MG63 (cell line): Measurements from ENCODE around the gene EBF3. TPM values are rescaled to one million over a fixed set of nuclear protein-coding genes. Genes with fewer than 3 reads are reported as not detected.

Source experiments
- DNase-seq: peaks from one replicate; pipeline ENCODE4 v3.0.0-alpha.2; 2020
- H3K27me3 ChIP-seq: fragments of 250-450 bp; sonication (Bioruptor Pico); 2 replicates; pipeline ENCODE4 v1.5.1; 2020; ENCODE audit warnings: mild to moderate bottlenecking, moderate library complexity
- H3K36me3 ChIP-seq: fragments of 250-450 bp; sonication (Bioruptor Pico); 2 replicates; pipeline ENCODE4 v1.5.1; 2020; ENCODE audit warnings: mild to moderate bottlenecking, moderate library complexity
- H3K4me3 ChIP-seq: fragments of 250-450 bp; sonication (Bioruptor Pico); 2 replicates; pipeline ENCODE4 v1.5.1; 2020; ENCODE audit warnings: mild to moderate bottlenecking, moderate library complexity
- H3K9me3 ChIP-seq: fragments of 250-450 bp; sonication (Bioruptor Pico); 2 replicates; pipeline ENCODE4 v1.5.1; 2020; ENCODE audit warnings: mild to moderate bottlenecking, moderate library complexity
- total RNA-seq: library from RNA; depleted of rRNA; stranded (reverse); fragments of >200 nt; shearing (Covaris generic); gene quantifications from 2 replicates; pipeline ENCODE4 v1.2.3, GENCODE V29; 2014; ENCODE audit warnings: low replicate concordance

Gene EBF3
- total RNA-seq, 1 experiment from 2014 or later = 3.1 TPM

DNA sequence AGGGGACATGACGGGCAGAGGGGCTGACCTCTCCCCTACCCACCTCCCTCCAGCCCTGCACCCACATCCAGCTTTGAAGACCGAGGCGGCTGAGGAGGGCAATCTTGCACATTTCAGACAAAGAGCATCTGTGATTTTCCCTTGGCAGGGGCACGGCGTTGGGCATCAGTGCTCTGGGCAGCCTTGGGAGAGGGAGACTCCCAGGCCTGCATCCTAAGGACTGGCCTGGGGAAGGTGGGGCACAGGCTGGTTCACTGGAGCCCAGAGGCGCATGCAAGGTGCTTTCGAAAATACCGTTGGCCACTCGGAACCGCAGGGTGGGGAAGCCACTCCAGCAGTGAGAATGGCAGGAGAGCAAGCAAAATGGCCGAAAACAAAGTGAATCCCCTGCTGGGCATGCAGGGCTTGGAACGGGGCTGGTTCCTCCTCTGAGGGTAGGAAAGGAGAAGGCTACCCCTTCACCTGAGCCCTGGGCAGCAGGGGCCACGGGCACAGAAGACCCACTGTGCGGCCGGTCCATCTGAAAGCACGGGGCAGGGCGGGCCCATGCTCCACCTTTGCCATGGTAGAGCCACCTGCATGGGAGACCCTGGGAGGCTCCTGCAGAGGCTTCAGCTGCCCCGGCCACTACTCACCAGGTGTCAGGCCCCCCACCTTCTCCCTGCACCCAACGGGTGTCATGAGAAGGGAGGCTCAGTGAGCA, 49.8 kb downstream of the EBF3 start:
- H3K36me3 ChIP-seq = no peaks in the 10 kb centered on the region
- no peak overlapping the region for H3K4me3 ChIP-seq
- no peak for DNase-seq
- no peaks in the 10 kb centered on the region for H3K9me3 ChIP-seq
- H3K27me3 ChIP-seq = no peaks in the 10 kb centered on the region

DNA sequence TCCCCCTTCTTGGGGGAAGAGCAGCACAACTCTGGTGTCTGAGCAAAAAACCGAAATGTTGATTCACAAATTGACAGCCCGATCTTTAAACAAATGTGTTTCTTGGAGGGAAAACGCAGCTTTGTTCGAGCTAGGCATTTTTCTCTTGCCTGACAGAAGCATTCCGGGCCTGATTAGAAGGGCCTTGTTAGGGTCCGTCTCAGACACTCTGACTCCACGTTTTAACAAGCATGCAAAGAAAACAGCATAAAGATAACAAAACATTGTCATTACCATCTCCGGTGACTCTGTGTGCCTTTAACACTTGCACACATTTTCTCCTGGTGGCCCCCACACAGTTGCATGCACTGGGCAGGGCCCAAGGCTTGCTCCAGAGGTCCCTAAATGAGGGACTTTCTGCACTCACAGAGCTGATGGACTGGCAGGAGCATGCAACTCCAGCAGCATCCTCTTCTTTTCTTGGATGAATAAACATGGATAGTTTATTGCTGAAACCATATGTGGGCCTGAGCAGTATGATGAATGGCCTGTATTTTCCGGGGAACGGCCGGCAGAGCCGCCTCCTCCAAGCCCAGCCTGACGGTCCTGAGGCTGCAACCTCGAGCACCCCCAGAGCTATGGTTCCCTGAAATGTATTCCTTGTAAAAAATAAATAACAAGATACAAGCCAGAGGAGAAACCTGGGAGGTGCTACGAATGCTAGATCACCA, 50.9 kb downstream of the EBF3 start:
- DNase-seq = no peak
- Histone ChIP-seq H3K4me3 (no peak overlapping the region), H3K36me3 (no peaks in the 10 kb centered on the region), H3K27me3 (no peaks in the 10 kb centered on the region), H3K9me3 (no peaks in the 10 kb centered on the region)

GRCh38 chr10:129912166-129912917, 51.7 kb downstream of the EBF3 start:
- Histone ChIP-seq H3K36me3 (no peaks in the 10 kb centered on the region), H3K27me3 (no peaks in the 10 kb centered on the region), H3K9me3 (no peaks in the 10 kb centered on the region), H3K4me3 (no peak overlapping the region)
- DNase-seq = no peak

DNA sequence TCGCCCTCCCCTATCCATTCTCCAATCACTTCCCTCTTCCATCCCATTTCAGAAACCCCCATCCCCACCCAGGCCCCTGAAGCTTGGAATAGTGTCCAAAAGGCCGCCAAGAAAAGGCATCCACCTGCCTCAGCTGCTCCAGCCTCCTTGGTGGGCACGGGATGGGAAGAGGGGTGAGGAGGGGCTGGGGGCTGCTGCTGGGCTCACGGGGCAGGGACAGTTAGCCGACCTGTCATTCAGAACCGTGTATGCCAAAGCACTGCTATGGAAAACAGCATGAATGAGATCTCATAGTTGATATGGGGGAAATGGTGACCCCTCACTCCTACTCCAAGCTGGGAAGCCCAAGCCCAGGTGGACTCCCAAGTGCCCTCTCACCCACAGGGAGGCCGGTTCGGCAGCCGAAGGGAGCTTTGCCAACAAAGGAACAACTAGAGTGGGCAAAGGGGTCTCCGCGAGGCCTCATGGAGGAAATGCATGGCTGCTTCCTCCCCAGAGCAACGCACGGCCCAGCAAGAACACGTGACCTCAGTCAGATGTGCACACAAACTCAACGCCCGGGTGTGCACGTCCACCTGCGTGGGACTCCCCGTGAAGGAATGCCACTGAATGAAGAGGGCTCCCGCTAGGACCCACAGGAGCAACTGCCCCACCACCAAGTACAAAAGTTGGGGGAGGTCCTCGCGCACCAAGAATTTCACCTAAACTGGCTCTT, 52.5 kb downstream of the EBF3 start:
- Histone ChIP-seq H3K4me3 (no peak overlapping the region), H3K27me3 (no peaks in the 10 kb centered on the region), H3K36me3 (no peaks in the 10 kb centered on the region), H3K9me3 (no peaks in the 10 kb centered on the region)
- DNase-seq = no peak

GRCh38 chr10:129910861-129911260, 53.2 kb downstream of the EBF3 start:
- H3K4me3 ChIP-seq = no peak overlapping the region
- no peaks in the 10 kb centered on the region for H3K9me3 ChIP-seq
- H3K36me3 ChIP-seq = no peaks in the 10 kb centered on the region
- no peak for DNase-seq
- H3K27me3 ChIP-seq = no peaks in the 10 kb centered on the region; the same call in 1 of the 2 replicates

DNA sequence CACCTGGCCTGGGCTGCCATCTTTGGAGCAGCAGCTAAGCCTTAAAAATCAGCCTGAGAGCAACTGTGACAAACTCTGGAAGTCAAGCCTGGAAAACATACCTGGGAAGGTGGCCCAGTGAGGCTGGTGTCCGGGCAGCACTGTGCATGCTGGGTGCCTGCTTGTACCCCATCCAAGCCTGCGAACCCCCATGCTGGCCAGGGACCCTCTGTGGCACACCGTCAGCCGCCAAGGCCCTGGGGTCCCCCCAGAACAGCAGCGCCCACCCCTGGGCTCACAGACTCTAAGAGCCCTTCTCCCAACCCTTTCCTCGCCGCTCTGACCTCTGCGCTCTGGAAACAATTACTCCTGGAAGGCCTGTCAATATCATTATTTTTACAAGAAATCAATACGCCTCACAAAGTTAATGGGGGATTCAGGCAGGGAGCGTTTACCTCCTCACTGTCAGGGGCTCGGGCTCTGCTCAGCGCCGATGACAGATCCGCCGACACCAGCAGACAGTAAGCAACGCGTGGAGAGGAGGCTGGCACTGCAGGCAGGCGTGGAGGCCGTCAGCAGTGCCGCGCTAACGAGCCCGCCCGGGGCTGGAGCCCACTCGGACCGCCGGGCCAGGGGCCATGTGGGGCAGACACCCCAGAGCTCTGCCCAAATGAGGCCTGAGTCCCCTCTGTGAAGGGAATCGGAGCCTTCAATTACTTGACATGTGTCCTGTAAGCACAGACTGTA, 54.4 kb downstream of the EBF3 start:
- no peak overlapping the region for H3K4me3 ChIP-seq
- no peak for DNase-seq
- no peaks in the 10 kb centered on the region for H3K36me3 ChIP-seq

GRCh38 chr10:129909080-129909479, 55.0 kb downstream of the EBF3 start:
- Histone ChIP-seq H3K36me3 (no peaks in the 10 kb centered on the region; the same call in 1 of the 2 replicates), H3K4me3 (no peak overlapping the region), H3K9me3 (no peaks in the 10 kb centered on the region), H3K27me3 (no peaks in the 10 kb centered on the region; the same call in 1 of the 2 replicates)
- DNase-seq = no peak

More for the DNA sequence above, 54.4 kb downstream of the EBF3 start:
- H3K9me3 ChIP-seq = no peaks in the 10 kb centered on the region
- no peaks in the 10 kb centered on the region; the same call in 1 of the 2 replicates for H3K27me3 ChIP-seq

DNA sequence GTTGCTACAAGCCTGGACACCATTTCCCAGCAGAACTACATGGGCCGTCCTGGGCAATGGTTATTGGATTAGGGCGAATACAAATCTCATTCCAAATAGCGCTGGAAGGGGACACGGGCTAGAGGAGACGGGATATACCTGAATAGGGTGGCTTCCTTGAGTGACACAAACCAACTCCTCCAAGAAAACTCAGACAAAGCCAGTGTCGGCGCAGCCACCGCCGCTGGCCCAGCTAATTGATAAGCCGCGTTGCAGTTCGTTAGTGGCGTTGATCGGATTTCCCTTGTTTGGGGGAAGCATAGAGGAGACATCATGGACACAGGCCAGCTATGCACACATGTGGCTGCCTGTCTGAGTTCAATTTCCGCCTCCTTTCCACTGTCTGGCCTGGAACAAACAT, 55.7 kb downstream of the EBF3 start:
- H3K4me3 ChIP-seq = no peak overlapping the region
- DNase-seq = no peak
- H3K27me3 ChIP-seq = no peaks in the 10 kb centered on the region; the same call in 1 of the 2 replicates
- H3K36me3 ChIP-seq = no peaks in the 10 kb centered on the region; the same call in 1 of the 2 replicates
- no peaks in the 10 kb centered on the region for H3K9me3 ChIP-seq

- no peaks in the 10 kb centered on the region; the same call in 1 of the 2 replicates for H3K36me3 ChIP-seq
- H3K9me3 ChIP-seq = no peaks in the 10 kb centered on the region
- no peaks in the 10 kb centered on the region; the same call in 1 of the 2 replicates for H3K27me3 ChIP-seq
- no peak for DNase-seq
- H3K4me3 ChIP-seq = no peak overlapping the region
Observed at GRCh38 chr10:129905553-129905952, 58.5 kb downstream of the EBF3 start.

- Histone ChIP-seq H3K4me3 (no peak overlapping the region), H3K27me3 (no peaks in the 10 kb centered on the region; the same call in 1 of the 2 replicates), H3K9me3 (no peaks in the 10 kb centered on the region), H3K36me3 (no peaks in the 10 kb centered on the region; the same call in 1 of the 2 replicates)
- DNase-seq = no peak
Observed at GRCh38 chr10:129904323-129904722, 59.8 kb downstream of the EBF3 start.

- H3K27me3 ChIP-seq = no peaks in the 10 kb centered on the region; the same call in 1 of the 2 replicates
- no peaks in the 10 kb centered on the region for H3K9me3 ChIP-seq
- DNase-seq = no peak
- no peak overlapping the region for H3K4me3 ChIP-seq
- no peaks in the 10 kb centered on the region; the same call in 1 of the 2 replicates for H3K36me3 ChIP-seq
Observed at GRCh38 chr10:129901389-129902006, 62.6 kb downstream of the EBF3 start.

DNA sequence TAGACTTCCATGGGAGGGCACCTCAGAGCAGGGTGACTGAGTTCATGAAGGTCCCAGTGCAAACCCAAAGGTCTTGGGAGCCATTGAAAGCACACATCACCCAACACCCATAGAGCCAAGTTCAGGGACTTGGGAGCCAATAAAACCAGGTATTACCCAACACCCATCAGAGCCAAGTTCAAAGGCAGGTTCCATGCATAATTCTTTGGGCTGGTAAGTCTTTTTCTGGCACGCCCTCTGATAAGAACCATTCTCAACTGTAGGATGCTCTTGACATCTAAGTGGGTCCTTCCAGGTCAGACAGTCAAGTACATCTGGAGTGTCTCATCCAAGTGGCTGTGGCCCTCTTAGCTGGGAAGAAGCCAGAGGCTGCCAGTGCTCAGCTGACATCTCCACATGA, 63.2 kb downstream of the EBF3 start:
- Histone ChIP-seq H3K27me3 (no peaks in the 10 kb centered on the region; the same call in 1 of the 2 replicates), H3K4me3 (no peak overlapping the region), H3K9me3 (no peaks in the 10 kb centered on the region), H3K36me3 (no peaks in the 10 kb centered on the region; the same call in 1 of the 2 replicates)
- DNase-seq = peak; percentile 21

DNA sequence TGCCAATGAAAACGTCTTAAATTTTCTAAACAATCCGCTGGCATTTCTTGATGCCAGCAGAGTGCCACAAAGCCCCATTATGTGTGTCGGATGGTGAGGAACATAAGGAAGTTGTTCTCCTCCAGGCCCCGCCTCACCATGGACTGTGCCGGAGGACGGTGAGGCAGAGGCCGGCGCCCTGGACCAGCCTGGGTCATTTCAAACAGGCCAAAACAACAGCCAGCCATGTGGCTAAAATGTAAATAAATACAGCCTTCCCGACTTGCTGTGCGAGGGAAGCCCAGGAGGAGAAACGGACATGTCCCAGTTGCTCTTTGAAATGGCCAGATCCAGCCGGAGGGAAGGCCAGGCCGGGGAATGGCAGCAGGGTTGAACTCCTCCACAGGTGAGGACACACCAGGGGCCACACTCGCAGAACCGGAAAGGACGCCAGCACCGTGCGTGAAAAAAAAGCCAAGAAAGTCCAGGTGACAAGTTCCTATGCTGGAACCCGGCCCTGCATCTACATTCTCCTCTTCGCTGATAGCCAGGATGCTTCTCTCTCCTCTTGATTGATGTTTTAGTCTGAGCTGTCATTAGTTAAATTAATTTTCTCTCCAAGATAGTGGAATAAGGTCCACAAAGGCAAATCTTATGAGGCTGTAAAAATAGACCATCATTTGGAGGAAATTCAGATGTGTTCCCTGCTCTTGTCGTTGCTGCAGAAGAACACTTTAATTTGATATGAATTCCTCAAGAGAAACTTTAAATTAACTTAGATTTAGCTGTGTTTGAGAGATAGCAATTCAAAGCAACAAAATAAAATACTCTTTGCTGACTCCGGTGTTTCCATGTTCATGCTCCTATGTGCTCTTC, 64.6 kb downstream of the EBF3 start:
- no peak for DNase-seq

DNA sequence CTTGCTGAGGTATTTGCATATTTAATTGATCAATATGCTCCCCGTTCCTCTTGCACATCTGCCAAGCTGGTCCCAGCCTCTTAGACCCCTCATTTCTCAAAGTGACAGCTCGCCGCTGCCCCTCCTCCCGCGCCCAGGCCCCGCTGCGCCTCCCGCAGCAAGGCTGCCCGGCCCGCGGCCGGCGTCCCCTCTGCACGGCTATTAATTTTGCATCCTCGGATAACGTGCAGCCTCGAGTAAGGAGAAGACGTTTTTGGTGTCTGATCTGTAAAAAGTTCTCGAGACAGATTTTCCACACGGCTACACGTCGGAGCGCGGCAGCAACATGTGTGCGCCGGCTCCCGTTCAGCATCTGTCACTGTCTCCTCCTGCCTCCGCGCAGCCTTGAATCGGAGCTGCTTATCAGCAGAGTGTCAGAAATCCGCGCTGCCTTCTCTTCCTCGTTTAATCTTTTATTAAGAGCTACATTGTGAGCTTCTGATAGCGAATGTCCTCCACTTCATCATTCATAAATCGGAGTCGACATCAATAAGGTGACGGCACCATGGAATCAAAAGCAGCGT, 65.3 kb downstream of the EBF3 start:
- no peak for DNase-seq
- no peaks in the 10 kb centered on the region for H3K9me3 ChIP-seq

More for the DNA sequence above, 64.6 kb downstream of the EBF3 start:
- H3K36me3 ChIP-seq = no peaks in the 10 kb centered on the region; the same call in 1 of the 2 replicates
- H3K9me3 ChIP-seq = no peaks in the 10 kb centered on the region
- no peak overlapping the region for H3K4me3 ChIP-seq
- H3K27me3 ChIP-seq = no peaks in the 10 kb centered on the region

More for the DNA sequence above, 65.3 kb downstream of the EBF3 start:
- Histone ChIP-seq H3K27me3 (no peaks in the 10 kb centered on the region), H3K36me3 (no peaks in the 10 kb centered on the region), H3K4me3 (no peak overlapping the region)
